ENCODE measurements around the gene ITIH2.

Gene ITIH2

DNA sequence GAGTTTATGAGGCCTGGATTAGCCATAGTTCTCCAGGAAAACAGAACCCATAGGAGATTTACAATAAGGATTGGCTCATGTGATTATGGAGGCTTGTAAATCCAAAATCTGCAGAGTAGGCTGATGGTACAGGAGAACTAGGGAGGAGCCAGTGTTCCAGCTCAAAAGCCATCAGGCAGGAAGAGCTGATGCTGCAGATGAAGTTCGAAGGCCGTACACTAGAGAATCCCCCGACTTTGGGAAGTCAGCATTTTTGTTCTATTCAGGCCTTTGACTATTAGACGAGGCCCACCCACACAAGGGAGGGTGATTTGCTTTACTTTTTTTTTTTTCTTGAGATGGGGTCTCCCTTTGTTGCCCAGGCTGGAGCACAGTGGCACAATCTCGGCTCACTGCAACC, 47.1 kb downstream of the ITIH2 start:
- Histone ChIP-seq H3K4me1 (ENCODE audit: low read length) (no peaks in the 10 kb centered on the region), H3K79me2 (ENCODE audit: low read length) (no peaks in the 10 kb centered on the region), H3K9ac (ENCODE audit: low read length) (no peak overlapping the region), H3K4me2 (ENCODE audit: low read length) (no peak overlapping the region), H3K27ac (ENCODE audit: low read length) (no peak overlapping the region), H3K36me3 (replicated peaks; ENCODE audit: low read depth, low read length) (no peaks in the 10 kb centered on the region), H3K27me3 (ENCODE audit: low read depth, low read length) (no peaks in the 10 kb centered on the region), H3K9me3 (ENCODE audit: insufficient read depth, low read length) (no peaks in the 10 kb centered on the region), H2AFZ (ENCODE audit: low read depth, low read length) (no peak overlapping the region), H3K4me3 (ENCODE audit: low read length) (no peak overlapping the region), H4K20me1 (ENCODE audit: insufficient read depth, low read length) (no peaks in the 10 kb centered on the region)
- TF ChIP-seq, protein P1, sequence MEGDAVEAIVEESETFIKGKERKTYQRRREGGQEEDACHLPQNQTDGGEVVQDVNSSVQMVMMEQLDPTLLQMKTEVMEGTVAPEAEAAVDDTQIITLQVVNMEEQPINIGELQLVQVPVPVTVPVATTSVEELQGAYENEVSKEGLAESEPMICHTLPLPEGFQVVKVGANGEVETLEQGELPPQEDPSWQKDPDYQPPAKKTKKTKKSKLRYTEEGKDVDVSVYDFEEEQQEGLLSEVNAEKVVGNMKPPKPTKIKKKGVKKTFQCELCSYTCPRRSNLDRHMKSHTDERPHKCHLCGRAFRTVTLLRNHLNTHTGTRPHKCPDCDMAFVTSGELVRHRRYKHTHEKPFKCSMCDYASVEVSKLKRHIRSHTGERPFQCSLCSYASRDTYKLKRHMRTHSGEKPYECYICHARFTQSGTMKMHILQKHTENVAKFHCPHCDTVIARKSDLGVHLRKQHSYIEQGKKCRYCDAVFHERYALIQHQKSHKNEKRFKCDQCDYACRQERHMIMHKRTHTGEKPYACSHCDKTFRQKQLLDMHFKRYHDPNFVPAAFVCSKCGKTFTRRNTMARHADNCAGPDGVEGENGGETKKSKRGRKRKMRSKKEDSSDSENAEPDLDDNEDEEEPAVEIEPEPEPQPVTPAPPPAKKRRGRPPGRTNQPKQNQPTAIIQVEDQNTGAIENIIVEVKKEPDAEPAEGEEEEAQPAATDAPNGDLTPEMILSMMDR (IDR thresholded peaks at IDR 0.05; ENCODE audit: low read depth, low read length), result no peak
- TF ChIP-seq EZH2phosphoT487 (IDR thresholded peaks at IDR 0.05; ENCODE audit: low read depth), result no peak

DNA sequence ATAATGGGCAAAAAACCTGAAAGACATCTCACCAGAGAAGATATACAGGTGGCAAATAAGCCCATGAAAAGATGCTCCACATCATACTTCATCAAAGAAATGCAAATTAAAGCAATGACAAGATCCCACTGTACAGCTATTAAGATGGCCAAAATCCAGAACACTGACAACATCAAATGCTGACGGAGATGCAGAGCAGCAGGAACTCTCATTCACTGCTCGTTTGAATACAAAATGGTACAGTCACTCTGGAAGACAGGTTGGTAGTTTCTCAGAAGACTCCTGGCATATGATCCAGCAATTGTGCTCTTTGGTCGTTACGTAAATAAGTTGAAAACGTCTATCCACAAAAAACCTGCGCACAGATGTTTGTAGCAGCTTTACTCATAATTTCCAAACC, 49.1 kb downstream of the ITIH2 start:
- Histone ChIP-seq H3K4me1 (ENCODE audit: low read length) (no peaks in the 10 kb centered on the region), H3K4me2 (ENCODE audit: low read length) (no peak overlapping the region), H3K9me3 (ENCODE audit: insufficient read depth, low read length) (no peaks in the 10 kb centered on the region), H3K9ac (ENCODE audit: low read length) (no peak overlapping the region), H3K79me2 (ENCODE audit: low read length) (no peaks in the 10 kb centered on the region), H3K27ac (ENCODE audit: low read length) (no peak overlapping the region), H4K20me1 (ENCODE audit: insufficient read depth, low read length) (no peaks in the 10 kb centered on the region), H3K27me3 (ENCODE audit: low read depth, low read length) (no peaks in the 10 kb centered on the region), H3K36me3 (replicated peaks; ENCODE audit: low read depth, low read length) (no peaks in the 10 kb centered on the region), H3K4me3 (ENCODE audit: low read length) (no peak overlapping the region), H2AFZ (ENCODE audit: low read depth, low read length) (no peak overlapping the region)
- TF ChIP-seq EZH2phosphoT487 (IDR thresholded peaks at IDR 0.05; ENCODE audit: low read depth), result no peak
- TF ChIP-seq, protein P1 (IDR thresholded peaks at IDR 0.05; ENCODE audit: low read depth, low read length), result no peak

DNA sequence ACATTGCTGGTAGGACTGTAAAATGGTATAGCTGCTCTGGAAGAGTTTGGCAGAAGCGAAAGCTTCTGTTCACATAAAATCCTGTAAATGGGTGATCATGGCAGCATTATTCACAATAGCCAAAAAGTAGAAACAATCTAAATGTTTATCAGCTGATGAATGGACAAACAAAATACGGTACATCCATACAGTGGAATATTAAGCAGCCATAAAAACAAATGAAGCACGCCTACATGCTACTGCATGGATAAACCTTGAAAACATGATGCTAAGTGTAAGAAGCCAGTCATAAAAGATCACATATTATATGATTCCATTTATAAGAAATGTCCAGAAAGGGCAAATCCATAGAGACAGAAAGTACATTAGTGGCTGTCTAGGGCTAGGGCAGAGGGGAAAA, 52.0 kb downstream of the ITIH2 start:
- no peaks in the 10 kb centered on the region for H3K27me3 ChIP-seq (ENCODE audit: low read depth, low read length)
- no peaks in the 10 kb centered on the region for H3K79me2 ChIP-seq (ENCODE audit: low read length)
- no peak overlapping the region for H3K4me2 ChIP-seq (ENCODE audit: low read length)
- H3K9me3 ChIP-seq (ENCODE audit: insufficient read depth, low read length), result no peaks in the 10 kb centered on the region
- no peak overlapping the region for H3K4me3 ChIP-seq (ENCODE audit: low read length)
- H3K27ac ChIP-seq (ENCODE audit: low read length), result no peak overlapping the region
- H3K9ac ChIP-seq (ENCODE audit: low read length), result no peak overlapping the region
- TF ChIP-seq, protein P1 (IDR thresholded peaks at IDR 0.05; ENCODE audit: low read depth, low read length), result no peak
- TF ChIP-seq EZH2phosphoT487 (IDR thresholded peaks at IDR 0.05; ENCODE audit: low read depth), result no peak
- peaks cover 6% of the 10 kb centered on the region for H3K36me3 ChIP-seq (replicated peaks; ENCODE audit: low read depth, low read length)
- H4K20me1 ChIP-seq (ENCODE audit: insufficient read depth, low read length), result no peaks in the 10 kb centered on the region
- H3K4me1 ChIP-seq (ENCODE audit: low read length), result no peaks in the 10 kb centered on the region
- H2AFZ ChIP-seq (ENCODE audit: low read depth, low read length), result no peak overlapping the region

DNA sequence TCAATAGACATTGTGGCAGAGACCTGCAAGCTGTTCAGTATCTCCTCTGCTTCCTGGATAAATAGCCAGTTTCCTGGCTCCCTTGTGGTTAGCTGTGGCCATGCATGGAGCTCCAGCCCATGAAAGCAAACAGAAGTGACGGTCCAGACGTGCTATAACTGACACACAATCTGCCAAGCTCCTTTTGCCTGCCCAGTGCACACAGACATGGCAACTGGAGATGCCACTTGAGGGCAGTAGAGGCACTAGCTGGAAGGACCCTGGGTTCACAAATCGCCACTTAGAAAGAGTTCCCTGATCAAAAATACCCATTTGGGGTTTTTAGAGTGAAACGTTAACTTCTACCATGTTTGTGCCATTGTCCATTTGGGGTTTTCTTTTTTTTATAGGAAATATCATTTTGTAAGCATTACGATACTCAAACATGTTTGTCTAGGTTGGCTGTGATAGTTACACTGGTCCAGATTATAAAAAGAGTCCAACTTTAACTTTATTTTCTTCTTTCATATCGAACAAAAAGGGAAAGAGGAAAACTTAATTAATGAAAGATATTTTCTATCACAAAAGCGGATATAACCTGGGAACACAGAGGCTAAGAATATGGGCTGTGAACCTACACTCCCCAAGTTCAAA, 53.4 kb downstream of the ITIH2 start:
- Histone ChIP-seq H3K9me3 (ENCODE audit: insufficient read depth, low read length) (no peaks in the 10 kb centered on the region), H2AFZ (ENCODE audit: low read depth, low read length) (no peak overlapping the region), H3K4me1 (ENCODE audit: low read length) (no peaks in the 10 kb centered on the region), H3K4me3 (ENCODE audit: low read length) (no peak overlapping the region), H3K36me3 (replicated peaks; ENCODE audit: low read depth, low read length) (peaks cover 8% of the 10 kb centered on the region), H3K79me2 (ENCODE audit: low read length) (no peaks in the 10 kb centered on the region), H3K4me2 (ENCODE audit: low read length) (no peak overlapping the region), H3K9ac (ENCODE audit: low read length) (no peak overlapping the region), H4K20me1 (ENCODE audit: insufficient read depth, low read length) (no peaks in the 10 kb centered on the region), H3K27me3 (ENCODE audit: low read depth, low read length) (no peaks in the 10 kb centered on the region), H3K27ac (ENCODE audit: low read length) (no peak overlapping the region)
- TF ChIP-seq, protein P1 (IDR thresholded peaks at IDR 0.05; ENCODE audit: low read depth, low read length), result peak; percentile 54
- TF ChIP-seq EZH2phosphoT487 (IDR thresholded peaks at IDR 0.05; ENCODE audit: low read depth), result no peak
